Peyer's patch (tissue), 4 donors: Measurements from ENCODE around the gene NETO2. TPM values are rescaled to one million over a fixed set of nuclear protein-coding genes. Genes with fewer than 3 reads are reported as not detected.

Experiments used
- DNase-seq, 3 donors: peaks; one replicate each; pipeline ENCODE4 v3.0.0-alpha.2; 2017 to 2019
- H3K27ac ChIP-seq, 4 donors: fragments of 200-600 bp; sonication (generic); one replicate each; pipeline ENCODE4 v1.5.1; 2016 to 2019
- H3K27me3 ChIP-seq, 2 donors: fragments of 200-600 bp; sonication (generic); one replicate each; pipeline ENCODE4 v1.5.1; 2019
- H3K36me3 ChIP-seq, 3 donors: fragments of 200-600 bp; sonication (generic); one replicate each; pipeline ENCODE4 v1.5.1; 2016 to 2019
- H3K4me1 ChIP-seq, 4 donors: fragments of 200-600 bp; sonication (generic); one replicate each; pipeline ENCODE4 v1.5.1; 2016 to 2019
- H3K4me3 ChIP-seq, 4 donors: fragments of 200-600 bp; sonication (generic); 1 replicate in 3 of 4; 2 replicates in 1 of 4; pipeline ENCODE4 v1.5.1; 2016 to 2019; ENCODE audit warnings: mild to moderate bottlenecking in 1 of 4
- H3K9me3 ChIP-seq, 4 donors: fragments of 200-600 bp; sonication (generic); one replicate each; pipeline ENCODE4 v1.5.1; 2016 to 2019; ENCODE audit warnings: mild to moderate bottlenecking in 1 of 4
- CTCF ChIP-seq, 6 experiments: fragments of 450-650 bp in 4 of 6; fragments of 200-600 bp in 2 of 6; sonication (generic) in 1 of 6; IDR thresholded peaks; one replicate each; pipeline ENCODE4 v1.5.1; 2017 to 2019; ENCODE audit warnings: antibody characterized with exemption in 6 of 6, mild to moderate bottlenecking in 3 of 6, moderate library complexity in 1 of 6
- POLR2A ChIP-seq, 2 donors: fragments of 450-650 bp; IDR thresholded peaks; one replicate each; pipeline ENCODE4 v1.5.1; 2017; ENCODE audit warnings: antibody characterized with exemption in 2 of 2, mild to moderate bottlenecking in 2 of 2, moderate library complexity in 2 of 2
- total RNA-seq, 4 donors: library from RNA; depleted of rRNA; stranded (reverse); fragments of >200 nt; gene quantifications; one replicate each; pipeline ENCODE4 v1.1.0, GENCODE V29; 2016

NETO2 gene
- total RNA-seq, 4 donors from 2014 or later = 1.7 to 9.9 (median 5.7) TPM

GRCh38 chr16:47144559-47144877 lies 773 bp upstream of the NETO2 start:
- DNase-seq = no peak
- Histone ChIP-seq H3K27ac (peak overlapping the region in 1 of 4 donors; percentile 82), H3K4me3 (peak overlapping the region; percentile 55 to 75 (median 66)), H3K36me3 (no peaks in the 10 kb centered on the region), H3K27me3 (no peaks in the 10 kb centered on the region), H3K4me1 (peaks cover 0 to 14% (median 3%) of the 10 kb centered on the region in 4 donors), H3K9me3 (no peaks in the 10 kb centered on the region)
- TF ChIP-seq POLR2A (IDR thresholded peaks at IDR 0.05) (no peak), CTCF (IDR thresholded peaks at IDR 0.05) (no peak)

GRCh38 chr16:47142821-47143676 lies 696 bp downstream of the NETO2 start:
- Histone ChIP-seq H3K9me3 (no peaks in the 10 kb centered on the region), H3K4me1 (peaks cover 0 to 14% (median 3%) of the 10 kb centered on the region in 4 donors), H3K4me3 (peak overlapping the region; percentile 55 to 75 (median 66)), H3K36me3 (no peaks in the 10 kb centered on the region), H3K27me3 (no peaks in the 10 kb centered on the region), H3K27ac (peak overlapping the region; percentile 44 to 82 (median 57))
- DNase-seq = peak; percentile 45 to 81 (median 80)
- TF ChIP-seq CTCF (IDR thresholded peaks at IDR 0.05) (peak; percentile 23 to 68 (median 64)), POLR2A (IDR thresholded peaks at IDR 0.05) (no peak)

GRCh38 chr16:47142486-47142820 lies 1.3 kb downstream of the NETO2 start:
- Histone ChIP-seq H3K4me1 (peaks cover 0 to 14% (median 3%) of the 10 kb centered on the region in 4 donors), H3K4me3 (peak overlapping the region; percentile 55 to 75 (median 66)), H3K27me3 (no peaks in the 10 kb centered on the region), H3K27ac (peak overlapping the region in 1 of 4 donors; percentile 82), H3K9me3 (no peaks in the 10 kb centered on the region), H3K36me3 (no peaks in the 10 kb centered on the region)
- DNase-seq = no peak
- no peak for TF ChIP-seq POLR2A (IDR thresholded peaks at IDR 0.05)
- no peak for TF ChIP-seq CTCF (IDR thresholded peaks at IDR 0.05)

GRCh38 chr16:47141773-47142485 lies 1.8 kb downstream of the NETO2 start:
- Histone ChIP-seq H3K36me3 (no peaks in the 10 kb centered on the region), H3K4me3 (peak overlapping the region; percentile 13 to 75 (median 66)), H3K9me3 (no peaks in the 10 kb centered on the region), H3K27ac (peak overlapping the region in 2 of 4 donors; percentile 5 to 82), H3K4me1 (peaks cover 0 to 14% (median 3%) of the 10 kb centered on the region in 4 donors), H3K27me3 (no peaks in the 10 kb centered on the region)
- peak; percentile 82 to 95 (median 82) for DNase-seq
- TF ChIP-seq POLR2A (IDR thresholded peaks at IDR 0.05) = no peak
- peak; percentile 49 to 89 (median 80) for TF ChIP-seq CTCF (IDR thresholded peaks at IDR 0.05)

GRCh38 chr16:47140686-47141085 lies 3.1 kb downstream of the NETO2 start:
- Histone ChIP-seq H3K27me3 (no peaks in the 10 kb centered on the region), H3K4me3 (no peak overlapping the region), H3K4me1 (peaks cover 0 to 14% (median 3%) of the 10 kb centered on the region in 4 donors), H3K9me3 (no peaks in the 10 kb centered on the region), H3K27ac (no peak overlapping the region), H3K36me3 (no peaks in the 10 kb centered on the region)
- no peak for DNase-seq
- TF ChIP-seq CTCF (IDR thresholded peaks at IDR 0.05) (no peak), POLR2A (IDR thresholded peaks at IDR 0.05) (no peak)
